ENCODE measurements around the gene OSER1. TPM values are rescaled to one million over a fixed set of nuclear protein-coding genes. Genes with fewer than 3 reads are reported as not detected.
A peak's percentile ranks its signal among the peaks of the same experiment; 100 is the strongest.

The OSER1 gene
- total RNA-seq, 4 donors from 2014 or later, result 45.2 to 94.4 (median 71.0) TPM

- WGBS, result 53% methylated on average over 13 of the region's 13 CpGs
- Histone ChIP-seq H3K36me3 (peaks cover 0 to 12% (median 4%) of the 10 kb centered on the region in 4 donors), H3K27ac (replicated peaks in 1 of 4) (peak overlapping the region; percentile 90 to 98 (median 96)), H3K27me3 (no peaks in the 10 kb centered on the region), H3K4me3 (peak overlapping the region in 3 of 4 donors; percentile 0 to 26 (median 12)), H3K9me3 (no peaks in the 10 kb centered on the region), H3K4me1 (peaks cover 71 to 100% (median 97%) of the 10 kb centered on the region in 4 donors)
- no peak for DNase-seq (ENCODE audit: extremely low spot score)
- intact Hi-C loops (cut with DNase I), result no loop called here
- no peak for TF ChIP-seq POLR2A (IDR thresholded peaks at IDR 0.05; ENCODE audit: low read depth)
- peak in 1 of 2 donors; percentile 36 for TF ChIP-seq POLR2AphosphoS5 (IDR thresholded peaks at IDR 0.05)
These were observed 35.4 kb downstream of the OSER1 start for GRCh38 chr20:44174996-44175765.

- Histone ChIP-seq H3K36me3 (peaks cover 0 to 12% (median 4%) of the 10 kb centered on the region in 4 donors), H3K27ac (replicated peaks in 1 of 4) (peak overlapping the region; percentile 90 to 98 (median 96)), H3K4me1 (peaks cover 71 to 99% (median 99%) of the 10 kb centered on the region in 4 donors), H3K9me3 (no peaks in the 10 kb centered on the region), H3K27me3 (no peaks in the 10 kb centered on the region), H3K4me3 (no peak overlapping the region)
- DNase-seq (ENCODE audit: extremely low spot score), result no peak
- 69% methylated on average over 8 of the region's 8 CpGs for WGBS
- TF ChIP-seq, protein P1, sequence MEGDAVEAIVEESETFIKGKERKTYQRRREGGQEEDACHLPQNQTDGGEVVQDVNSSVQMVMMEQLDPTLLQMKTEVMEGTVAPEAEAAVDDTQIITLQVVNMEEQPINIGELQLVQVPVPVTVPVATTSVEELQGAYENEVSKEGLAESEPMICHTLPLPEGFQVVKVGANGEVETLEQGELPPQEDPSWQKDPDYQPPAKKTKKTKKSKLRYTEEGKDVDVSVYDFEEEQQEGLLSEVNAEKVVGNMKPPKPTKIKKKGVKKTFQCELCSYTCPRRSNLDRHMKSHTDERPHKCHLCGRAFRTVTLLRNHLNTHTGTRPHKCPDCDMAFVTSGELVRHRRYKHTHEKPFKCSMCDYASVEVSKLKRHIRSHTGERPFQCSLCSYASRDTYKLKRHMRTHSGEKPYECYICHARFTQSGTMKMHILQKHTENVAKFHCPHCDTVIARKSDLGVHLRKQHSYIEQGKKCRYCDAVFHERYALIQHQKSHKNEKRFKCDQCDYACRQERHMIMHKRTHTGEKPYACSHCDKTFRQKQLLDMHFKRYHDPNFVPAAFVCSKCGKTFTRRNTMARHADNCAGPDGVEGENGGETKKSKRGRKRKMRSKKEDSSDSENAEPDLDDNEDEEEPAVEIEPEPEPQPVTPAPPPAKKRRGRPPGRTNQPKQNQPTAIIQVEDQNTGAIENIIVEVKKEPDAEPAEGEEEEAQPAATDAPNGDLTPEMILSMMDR (IDR thresholded peaks at IDR 0.05), result no peak
- TF ChIP-seq EP300 (IDR thresholded peaks at IDR 0.05) (no peak), POLR2AphosphoS5 (IDR thresholded peaks at IDR 0.05) (no peak), POLR2A (IDR thresholded peaks at IDR 0.05; ENCODE audit: low read depth) (no peak)
- intact Hi-C loops (cut with DNase I), result no loop called here
These were observed 36.7 kb downstream of the OSER1 start for GRCh38 chr20:44173846-44174245.

DNA sequence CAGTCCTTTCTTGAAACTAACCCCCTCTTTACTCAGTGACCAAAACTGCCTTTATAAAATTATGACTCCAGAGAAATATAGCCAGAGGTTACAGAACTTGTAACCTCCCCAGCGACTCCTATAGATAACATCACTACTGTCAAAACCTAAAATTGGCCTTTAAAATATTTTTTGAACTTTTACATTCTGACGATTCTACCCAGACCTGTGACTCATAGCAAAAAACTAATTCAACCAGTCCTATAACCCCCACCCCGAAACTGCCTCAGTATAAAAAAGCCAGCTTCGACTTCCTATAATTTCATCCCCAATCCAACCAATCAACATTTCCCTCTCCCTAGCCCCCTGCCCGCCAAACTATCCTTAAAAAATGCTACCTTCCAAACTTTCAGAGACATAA, 37.5 kb downstream of the OSER1 start:
- Histone ChIP-seq H3K27me3 (no peaks in the 10 kb centered on the region), H3K4me1 (peaks cover 69 to 99% (median 94%) of the 10 kb centered on the region in 4 donors), H3K4me3 (no peak overlapping the region), H3K27ac (replicated peaks in 1 of 4) (peak overlapping the region; percentile 90 to 98 (median 96)), H3K9me3 (no peaks in the 10 kb centered on the region), H3K36me3 (peaks cover 0 to 12% (median 4%) of the 10 kb centered on the region in 4 donors)
- WGBS, result 54% methylated on average over 5 of the region's 5 CpGs
- TF ChIP-seq EP300 (IDR thresholded peaks at IDR 0.05) (no peak), POLR2AphosphoS5 (IDR thresholded peaks at IDR 0.05) (no peak), POLR2A (IDR thresholded peaks at IDR 0.05; ENCODE audit: low read depth) (no peak)
- TF ChIP-seq, protein P1 (IDR thresholded peaks at IDR 0.05), result no peak
- no peak for DNase-seq (ENCODE audit: extremely low spot score)
- intact Hi-C loops (cut with DNase I), result no loop called here

DNA sequence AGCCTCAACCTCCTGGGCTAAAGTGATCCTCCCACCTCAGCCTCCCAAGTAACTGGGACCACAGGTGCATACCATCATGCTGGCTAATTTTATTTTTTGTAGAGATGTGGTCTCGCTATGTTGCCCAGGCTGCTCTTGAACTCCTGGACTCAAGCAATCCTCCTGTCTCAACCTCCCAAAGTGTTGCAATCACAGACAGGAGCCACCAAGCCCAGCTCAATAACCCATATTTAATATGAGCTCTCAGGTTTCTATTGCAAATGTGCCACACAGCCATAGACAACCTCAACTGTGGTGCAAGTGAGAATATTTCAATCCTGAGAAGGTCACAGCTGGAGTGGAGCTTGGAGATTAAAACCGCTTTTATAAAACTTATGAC, 38.0 kb downstream of the OSER1 start:
- TF ChIP-seq EP300 (IDR thresholded peaks at IDR 0.05) (no peak), POLR2AphosphoS5 (IDR thresholded peaks at IDR 0.05) (no peak), POLR2A (IDR thresholded peaks at IDR 0.05; ENCODE audit: low read depth) (no peak)
- TF ChIP-seq, protein P1 (IDR thresholded peaks at IDR 0.05), result no peak
- peaks cover 69 to 99% (median 94%) of the 10 kb centered on the region in 4 donors for H3K4me1 ChIP-seq
- WGBS, result 63% methylated on average over 2 of the region's 2 CpGs
- DNase-seq (ENCODE audit: extremely low spot score), result no peak
- H3K36me3 ChIP-seq, result peaks cover 0 to 12% (median 4%) of the 10 kb centered on the region in 4 donors
- peak overlapping the region; percentile 90 to 98 (median 96) for H3K27ac ChIP-seq (replicated peaks in 1 of 4)
- no peak overlapping the region for H3K4me3 ChIP-seq
- intact Hi-C loops (cut with DNase I), result no loop called here
- H3K27me3 ChIP-seq, result no peaks in the 10 kb centered on the region
- H3K9me3 ChIP-seq, result no peaks in the 10 kb centered on the region

DNA sequence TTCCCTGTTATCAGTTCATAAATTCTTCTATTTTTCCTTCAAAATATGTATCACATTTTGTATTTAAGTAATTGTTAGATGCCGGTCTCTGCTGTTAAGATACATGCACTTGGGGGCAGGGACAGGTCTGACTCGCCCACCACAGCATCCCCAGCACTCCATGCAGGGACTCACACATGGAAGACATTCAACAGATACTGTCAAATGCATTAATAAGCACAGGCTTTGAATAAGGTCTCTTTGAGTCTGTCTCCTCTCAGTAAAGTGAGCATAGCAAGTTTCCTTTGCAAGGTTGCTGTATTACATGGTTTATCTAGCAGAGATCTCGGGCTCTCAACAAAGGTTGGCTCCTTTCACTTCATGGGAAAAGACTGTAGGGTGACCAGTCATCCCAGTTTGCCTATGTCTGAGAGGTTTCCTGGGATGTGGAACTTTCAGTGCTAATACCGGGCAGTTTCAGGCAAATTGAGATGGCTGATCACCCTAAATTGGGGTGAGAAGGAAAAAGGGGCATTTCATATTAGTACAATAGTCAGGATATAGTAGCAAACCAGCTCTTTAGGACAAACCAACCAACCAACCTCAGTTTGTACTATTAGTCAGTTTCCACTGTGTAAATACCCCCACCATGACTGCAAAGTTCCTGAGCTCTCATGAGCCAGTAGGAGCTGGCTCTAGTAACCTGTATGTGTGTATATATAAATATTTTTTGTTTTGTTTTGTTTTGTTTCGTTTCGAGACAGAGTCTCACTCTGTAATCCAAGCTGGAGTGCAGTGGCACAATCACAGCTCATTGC, 38.6 kb downstream of the OSER1 start:
- no peaks in the 10 kb centered on the region for H3K27me3 ChIP-seq
- no peak for DNase-seq (ENCODE audit: extremely low spot score)
- 35% methylated on average over 6 of the region's 6 CpGs for WGBS
- H3K9me3 ChIP-seq, result no peaks in the 10 kb centered on the region
- no peak for TF ChIP-seq POLR2A (IDR thresholded peaks at IDR 0.05; ENCODE audit: low read depth)
- TF ChIP-seq, protein P1 (IDR thresholded peaks at IDR 0.05), result no peak
- no peak for TF ChIP-seq EP300 (IDR thresholded peaks at IDR 0.05)
- TF ChIP-seq POLR2AphosphoS5 (IDR thresholded peaks at IDR 0.05), result no peak
- H3K36me3 ChIP-seq, result peaks cover 0 to 8% (median 4%) of the 10 kb centered on the region in 4 donors
- intact Hi-C loops (cut with DNase I), result no loop called here
- peak overlapping the region; percentile 90 to 98 (median 96) for H3K27ac ChIP-seq (replicated peaks in 1 of 4)
- H3K4me1 ChIP-seq, result peaks cover 69 to 99% (median 94%) of the 10 kb centered on the region in 4 donors
- H3K4me3 ChIP-seq, result no peak overlapping the region

Data from esophagus muscularis mucosa (tissue), 4 donors.